Endodermal cell (in vitro differentiated cells): Measurements from ENCODE around the gene AP1AR. TPM values are rescaled to one million over a fixed set of nuclear protein-coding genes. Genes with fewer than 3 reads are reported as not detected.
"Not testable (repeated sequence)": the region's sequence is repeated elsewhere in the genome, so short reads cannot be mapped to it uniquely, and the experiment has no call there.

Source experiments
- DNase-seq: peaks from one replicate; pipeline ENCODE4 v3.0.0-alpha.2; 2017
- H3K27ac ChIP-seq: 2 replicates; pipeline ENCODE4 v1.5.1; 2013; ENCODE audit warnings: mild to moderate bottlenecking, low read depth, low read length, moderate library complexity
- H3K27me3 ChIP-seq: 2 replicates; pipeline ENCODE4 v1.6.1; 2013; ENCODE audit warnings: mild to moderate bottlenecking, low read length, moderate library complexity; ENCODE audit not compliant: insufficient read depth, control insufficient read depth, poor library complexity, severe bottlenecking
- H3K36me3 ChIP-seq: 2 replicates; pipeline ENCODE4 v1.7.0; 2013; ENCODE audit warnings: mild to moderate bottlenecking, low read length, moderate library complexity; ENCODE audit not compliant: control insufficient read depth, insufficient read depth
- H3K4me1 ChIP-seq: one replicate; pipeline ENCODE4 v1.7.0; 2013; ENCODE audit warnings: low read length; ENCODE audit not compliant: control insufficient read depth, insufficient read depth
- H3K4me3 ChIP-seq: 2 replicates; pipeline ENCODE4 v1.5.1; 2013; ENCODE audit warnings: mild to moderate bottlenecking, low read length, moderate library complexity
- H3K9ac ChIP-seq: 2 replicates; pipeline ENCODE4 v1.6.1; 2013; ENCODE audit warnings: mild to moderate bottlenecking, low read length, moderate library complexity; ENCODE audit not compliant: poor library complexity, severe bottlenecking; ENCODE audit errors: extremely low read depth
- H3K9me3 ChIP-seq: 2 replicates; pipeline ENCODE4 v1.6.1; 2013; ENCODE audit warnings: mild to moderate bottlenecking, low read length, moderate library complexity; ENCODE audit not compliant: control insufficient read depth
- H3K27ac Mint-ChIP-seq: 2 replicates; pipeline ENCODE4 v1.8.0; 2020; ENCODE audit warnings: mixed read lengths
- H3K27me3 Mint-ChIP-seq: 2 replicates; pipeline ENCODE4 v1.8.0; 2021; ENCODE audit warnings: mild to moderate bottlenecking, mixed read lengths; ENCODE audit not compliant: insufficient read depth
- H3K36me3 Mint-ChIP-seq: 2 replicates; pipeline ENCODE4 v1.8.0; 2020; ENCODE audit warnings: low read depth, mixed read lengths
- H3K4me1 Mint-ChIP-seq: 2 replicates; pipeline ENCODE4 v1.8.0; 2020; ENCODE audit warnings: mixed read lengths
- H3K4me3 Mint-ChIP-seq: 2 replicates; pipeline ENCODE4 v1.8.0; 2020; ENCODE audit warnings: mild to moderate bottlenecking, moderate library complexity, mixed read lengths
- H3K9me3 Mint-ChIP-seq: 2 replicates; pipeline ENCODE4 v1.8.0; 2020; ENCODE audit warnings: mild to moderate bottlenecking, mixed read lengths
- whole genome bisulfite sequencing, 2 experiments: methylation state at CpG; one replicate each; pipeline versions ENCODE4 v1.1.5 to v1.1.7; 2013; ENCODE audit warnings: missing lambda C conversion rate in 2 of 2, mixed read lengths in 1 of 2; ENCODE audit not compliant: insufficient coverage in 1 of 2, insufficient read length in 1 of 2; 5-methylcytosine and 5-hydroxymethylcytosine counted together
- total RNA-seq, 2 donors: library from RNA; stranded (reverse); fragmentation: NEBNext Ultra II Directional in 1 of 2; extraction: Animal tissue kit (Norgen Biotek cat#: 25700) in 1 of 2; gene quantifications; 2 replicates in 1 of 2; 3 replicates in 1 of 2; pipeline ENCODE4 v1.2.1, GENCODE V29; 2021
- TF ChIP-seq, protein P1 (sequence below): fragments of 200-600 bp; sonication (generic); conservative IDR thresholded peaks from 2 replicates; pipeline ENCODE4 v1.5.0; 2021; ENCODE audit warnings: antibody characterized with exemption, mild to moderate bottlenecking

AP1AR gene
- total RNA-seq, 2 donors from 2014 or later: 22.7 to 24.8 TPM

GRCh38 chr4:112206431-112206830, 25.2 kb upstream of the AP1AR start:
- H3K4me3 ChIP-seq: no peak overlapping the region
- Mint-ChIP-seq H3K9me3 (peaks cover 2% of the 10 kb centered on the region), H3K4me3 (no peak overlapping the region), H3K27ac (no peak overlapping the region), H3K4me1 (peaks cover 1% of the 10 kb centered on the region), H3K36me3 (no peaks in the 10 kb centered on the region), H3K27me3 (peaks cover 4% of the 10 kb centered on the region)
- no peak overlapping the region for H3K9ac ChIP-seq
- 84 to 100% methylated on average over 1 to 2 of the region's 2 CpGs for WGBS, 2 experiments
- TF ChIP-seq, protein P1, sequence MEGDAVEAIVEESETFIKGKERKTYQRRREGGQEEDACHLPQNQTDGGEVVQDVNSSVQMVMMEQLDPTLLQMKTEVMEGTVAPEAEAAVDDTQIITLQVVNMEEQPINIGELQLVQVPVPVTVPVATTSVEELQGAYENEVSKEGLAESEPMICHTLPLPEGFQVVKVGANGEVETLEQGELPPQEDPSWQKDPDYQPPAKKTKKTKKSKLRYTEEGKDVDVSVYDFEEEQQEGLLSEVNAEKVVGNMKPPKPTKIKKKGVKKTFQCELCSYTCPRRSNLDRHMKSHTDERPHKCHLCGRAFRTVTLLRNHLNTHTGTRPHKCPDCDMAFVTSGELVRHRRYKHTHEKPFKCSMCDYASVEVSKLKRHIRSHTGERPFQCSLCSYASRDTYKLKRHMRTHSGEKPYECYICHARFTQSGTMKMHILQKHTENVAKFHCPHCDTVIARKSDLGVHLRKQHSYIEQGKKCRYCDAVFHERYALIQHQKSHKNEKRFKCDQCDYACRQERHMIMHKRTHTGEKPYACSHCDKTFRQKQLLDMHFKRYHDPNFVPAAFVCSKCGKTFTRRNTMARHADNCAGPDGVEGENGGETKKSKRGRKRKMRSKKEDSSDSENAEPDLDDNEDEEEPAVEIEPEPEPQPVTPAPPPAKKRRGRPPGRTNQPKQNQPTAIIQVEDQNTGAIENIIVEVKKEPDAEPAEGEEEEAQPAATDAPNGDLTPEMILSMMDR: no peak
- H3K4me1 ChIP-seq: no peaks in the 10 kb centered on the region
- H3K9me3 ChIP-seq: no peaks in the 10 kb centered on the region
- no peaks in the 10 kb centered on the region for H3K27me3 ChIP-seq
- no peaks in the 10 kb centered on the region for H3K36me3 ChIP-seq
- DNase-seq: no peak
- H3K27ac ChIP-seq: no peak overlapping the region

DNA sequence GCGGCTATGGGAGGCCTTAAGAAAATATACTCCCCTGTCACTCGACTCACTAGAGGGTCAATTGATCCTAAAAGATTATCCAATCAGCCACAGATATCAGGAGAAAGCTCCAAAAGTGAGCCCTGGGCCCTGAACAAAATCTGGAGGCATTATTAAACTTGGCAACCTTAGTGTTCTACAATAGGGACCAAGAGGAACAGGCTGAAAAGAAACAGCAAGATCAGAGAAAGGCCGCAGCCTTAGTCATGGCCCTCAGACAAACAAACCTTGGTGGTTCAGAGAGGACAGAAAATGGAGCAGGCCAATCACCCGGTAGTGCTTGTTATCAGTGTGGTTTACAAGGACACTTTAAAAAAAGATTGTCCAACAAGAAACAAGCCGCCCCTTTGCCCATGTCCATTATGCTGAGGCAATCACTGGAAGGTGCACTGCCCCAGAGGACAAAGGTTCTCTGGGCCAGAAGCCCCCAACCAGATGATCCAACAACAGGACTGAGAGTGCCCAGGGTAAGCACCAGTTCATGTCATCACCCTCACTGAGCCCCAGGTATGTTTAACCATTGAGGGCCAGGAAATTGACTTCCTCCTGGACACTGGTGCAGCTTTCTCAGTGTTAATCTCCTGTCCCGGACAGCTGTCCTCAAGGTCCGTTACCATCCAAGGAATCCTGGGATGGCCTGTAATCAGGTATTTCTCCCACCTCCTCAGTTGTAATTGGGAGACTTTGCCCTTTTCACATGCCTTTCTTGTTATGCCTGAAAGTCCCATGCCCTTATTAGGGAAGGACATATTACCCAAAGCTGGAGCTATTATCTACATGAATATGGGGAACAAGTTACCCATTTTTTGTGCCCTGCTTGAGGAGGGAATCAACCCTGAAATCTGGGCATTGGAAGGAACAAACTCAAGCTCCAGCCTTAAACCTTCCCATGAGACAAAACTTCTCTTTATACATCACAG, 23.2 kb upstream of the AP1AR start:
- not testable (repeated sequence) for H3K27me3 Mint-ChIP-seq, H3K4me3 ChIP-seq, H3K27ac ChIP-seq, H3K36me3 ChIP-seq, H3K9me3 ChIP-seq, H3K27me3 ChIP-seq, H3K36me3 Mint-ChIP-seq, H3K9ac ChIP-seq, H3K4me1 Mint-ChIP-seq, DNase-seq, H3K4me3 Mint-ChIP-seq, H3K4me1 ChIP-seq, H3K27ac Mint-ChIP-seq
- H3K9me3 Mint-ChIP-seq: peaks cover 10% of the 10 kb centered on the region
- WGBS, 2 experiments: 93 to 100% methylated on average over 5 to 7 of the region's 7 CpGs

- peaks cover 8% of the 10 kb centered on the region for H3K9me3 ChIP-seq
- no peaks in the 10 kb centered on the region for H3K36me3 ChIP-seq
- Mint-ChIP-seq H3K4me3 (no peak overlapping the region), H3K27ac (no peak overlapping the region), H3K4me1 (no peaks in the 10 kb centered on the region), H3K27me3 (peaks cover 4% of the 10 kb centered on the region), H3K36me3 (no peaks in the 10 kb centered on the region), H3K9me3 (peaks cover 10% of the 10 kb centered on the region)
- no peak for DNase-seq
- H3K4me1 ChIP-seq: no peaks in the 10 kb centered on the region
- TF ChIP-seq, protein P1: no peak
- no peaks in the 10 kb centered on the region for H3K27me3 ChIP-seq
- H3K9ac ChIP-seq: no peak overlapping the region
- H3K4me3 ChIP-seq: no peak overlapping the region
- 92 to 100% methylated on average over 1 of the region's 1 CpG for WGBS, 2 experiments
- no peak overlapping the region for H3K27ac ChIP-seq
Observed at GRCh38 chr4:112210777-112211176, 20.8 kb upstream of the AP1AR start.
